ENCODE data around the gene PAQR7. TPM values are rescaled to one million over a fixed set of nuclear protein-coding genes. Genes with fewer than 3 reads are reported as not detected.
"Not testable (repeated sequence)": the region's sequence is repeated elsewhere in the genome, so short reads cannot be mapped to it uniquely, and the experiment has no call there.

Gene PAQR7
- total RNA-seq, 1 experiment from 2014 or later: 7.9 TPM

DNA sequence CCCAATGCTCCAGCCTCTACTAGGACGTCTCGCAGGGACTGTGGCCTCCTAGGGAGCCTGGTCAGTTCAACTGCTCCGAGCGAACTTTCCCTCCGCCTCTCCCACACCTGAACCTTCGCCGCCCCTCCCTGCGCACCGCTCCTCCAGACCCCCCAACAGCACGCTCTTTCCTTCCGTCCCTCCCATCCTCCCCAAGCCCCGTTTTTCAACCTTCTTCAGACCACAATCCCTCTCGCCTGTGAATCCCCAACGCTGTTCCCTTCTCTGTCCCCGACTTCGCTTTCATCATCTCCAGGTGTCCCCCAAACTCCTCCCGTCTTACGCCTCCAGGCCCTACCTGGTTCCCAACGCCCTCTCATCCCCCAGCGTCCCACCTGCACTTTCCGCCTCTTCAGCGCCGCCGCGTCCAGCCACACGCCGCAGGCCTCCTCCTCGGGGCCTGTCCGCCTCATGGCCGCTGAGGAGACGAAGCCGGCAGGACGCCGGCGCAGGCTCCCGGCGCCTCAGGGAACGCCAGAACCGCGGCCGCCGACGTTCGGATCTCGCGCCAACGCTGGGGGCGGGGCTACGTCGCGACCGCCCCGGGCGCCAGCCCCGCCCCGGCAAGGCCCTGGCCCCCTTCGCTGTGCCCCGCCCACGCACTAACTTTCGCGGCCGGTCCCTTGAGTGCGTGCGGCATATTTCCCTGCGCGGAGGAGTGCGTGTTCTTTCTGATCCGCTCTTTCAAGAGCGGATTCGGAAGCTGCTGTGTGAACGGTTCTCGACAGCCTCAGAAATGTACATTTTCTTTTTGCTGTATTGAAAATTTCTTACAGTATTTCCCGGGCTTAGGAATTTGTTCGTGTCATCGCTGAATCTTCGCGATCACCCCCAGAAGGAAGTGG lies 16.4 kb downstream of the PAQR7 start, which contains the start of gene AUNIP:
Gene AUNIP, minus strand, starts transcription at position 552 of the 884 bp plus-strand sequence. Its CDS starts 100 bp downstream, at position 452.
- DNase-seq: peak; percentile 98
- Histone ChIP-seq H3K36me3 (replicated peaks; ENCODE audit: control insufficient read depth, insufficient read depth, low read length) (no peaks in the 10 kb centered on the region; the same call in 1 of the 2 replicates), H3K27me3 (ENCODE audit: control insufficient read depth, insufficient read depth, low read length) (no peaks in the 10 kb centered on the region), H3K4me3 (ENCODE audit: insufficient read depth, low read depth, low read length) (peak within 1 kb of the TSS; percentile 53)

DNA sequence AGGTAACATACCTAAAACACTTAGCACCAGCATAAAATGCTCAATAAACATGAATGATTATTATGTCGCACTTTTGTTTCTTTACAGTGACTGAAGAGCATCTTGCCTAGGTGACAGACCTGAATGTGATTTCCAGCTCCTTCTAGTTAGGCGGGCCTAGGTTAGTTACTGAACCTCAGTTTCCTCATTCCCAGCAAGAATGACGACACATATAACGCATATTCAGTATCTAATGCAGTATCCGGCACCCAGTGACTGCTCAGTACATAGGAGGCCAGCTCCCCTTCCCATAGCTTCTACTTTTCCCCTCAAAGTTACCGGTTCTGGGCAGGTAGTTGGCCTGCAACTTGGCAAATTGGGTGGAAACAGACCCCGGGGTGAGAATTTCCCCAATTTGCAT lies 17.0 kb downstream of the PAQR7 start:
- Histone ChIP-seq H3K27me3 (ENCODE audit: control insufficient read depth, insufficient read depth, low read length) (no peaks in the 10 kb centered on the region), H3K4me3 (ENCODE audit: insufficient read depth, low read depth, low read length) (peak overlapping the region; percentile 53), H3K36me3 (replicated peaks; ENCODE audit: control insufficient read depth, insufficient read depth, low read length) (no peaks in the 10 kb centered on the region; the same call in 1 of the 2 replicates)
- DNase-seq: no peak

DNA sequence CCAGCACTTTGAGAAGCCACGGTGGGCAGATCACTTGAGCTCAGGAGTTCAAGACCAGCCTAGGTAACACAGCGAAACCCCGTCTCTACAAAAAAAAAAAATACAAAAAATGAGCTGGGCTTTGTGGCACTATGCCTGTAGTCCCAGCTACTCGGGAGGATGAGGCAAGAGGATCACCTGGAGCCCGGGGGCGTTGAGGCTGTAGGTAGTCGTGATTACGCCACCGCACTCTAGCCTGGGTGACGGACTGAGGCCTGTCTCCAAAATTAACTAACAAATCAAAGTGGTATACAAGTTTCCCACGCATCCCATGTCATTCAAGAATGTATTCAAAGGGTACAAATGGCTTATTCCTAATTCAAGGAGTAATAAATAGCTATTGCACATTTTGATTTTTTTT lies 18.7 kb downstream of the PAQR7 start:
- Histone ChIP-seq H3K27me3 (ENCODE audit: control insufficient read depth, insufficient read depth, low read length) (no peaks in the 10 kb centered on the region), H3K36me3 (replicated peaks; ENCODE audit: control insufficient read depth, insufficient read depth, low read length) (no peaks in the 10 kb centered on the region; the same call in 1 of the 2 replicates), H3K4me3 (ENCODE audit: insufficient read depth, low read depth, low read length) (no peak overlapping the region)
- DNase-seq: no peak

DNA sequence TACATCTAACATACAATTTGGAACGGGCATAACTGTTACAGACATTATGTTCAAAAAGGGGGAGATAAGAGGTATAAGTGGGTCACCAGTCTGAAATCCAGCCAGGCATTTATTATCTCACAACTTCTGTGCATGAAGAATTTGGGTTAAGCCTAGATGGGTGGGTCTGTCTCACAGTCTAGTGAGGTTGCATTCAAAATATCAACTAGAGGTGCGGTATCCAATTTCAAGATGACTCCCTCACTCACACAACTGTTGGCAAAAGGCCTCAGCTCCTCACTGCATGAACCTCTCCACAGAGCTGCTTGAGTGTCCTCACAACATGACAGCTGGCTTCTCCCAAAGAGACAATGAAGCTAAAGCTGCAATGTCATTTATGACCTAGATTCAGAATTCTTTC lies 21.0 kb downstream of the PAQR7 start:
- no peak for DNase-seq
- no peaks in the 10 kb centered on the region; the same call in 1 of the 2 replicates for H3K36me3 ChIP-seq (replicated peaks; ENCODE audit: control insufficient read depth, insufficient read depth, low read length)
- H3K4me3 ChIP-seq (ENCODE audit: insufficient read depth, low read depth, low read length): no peak overlapping the region

DNA sequence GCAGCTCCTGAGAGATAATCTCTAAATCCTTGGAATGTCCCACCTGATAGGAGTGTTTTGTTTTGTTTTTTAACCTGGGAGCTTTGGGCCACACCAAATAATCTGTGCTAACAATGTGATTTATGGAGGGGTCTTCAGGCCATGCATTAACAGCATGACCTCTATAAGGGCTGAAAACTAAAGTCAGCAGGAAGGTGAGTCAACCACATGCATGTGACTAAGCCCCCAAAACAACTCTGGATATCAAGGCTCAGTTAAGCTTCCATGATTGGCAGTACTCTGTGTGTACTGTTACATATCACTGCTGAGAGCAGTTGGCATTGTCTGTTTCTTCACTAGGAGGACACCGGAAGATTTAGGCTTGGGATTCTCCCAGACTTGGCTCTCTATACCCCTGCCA lies 27.0 kb downstream of the PAQR7 start:
- H3K4me3 ChIP-seq (ENCODE audit: insufficient read depth, low read depth, low read length): no peak overlapping the region

More for the DNA sequence above, 21.0 kb downstream of the PAQR7 start:
- no peaks in the 10 kb centered on the region for H3K27me3 ChIP-seq (ENCODE audit: control insufficient read depth, insufficient read depth, low read length)

DNA sequence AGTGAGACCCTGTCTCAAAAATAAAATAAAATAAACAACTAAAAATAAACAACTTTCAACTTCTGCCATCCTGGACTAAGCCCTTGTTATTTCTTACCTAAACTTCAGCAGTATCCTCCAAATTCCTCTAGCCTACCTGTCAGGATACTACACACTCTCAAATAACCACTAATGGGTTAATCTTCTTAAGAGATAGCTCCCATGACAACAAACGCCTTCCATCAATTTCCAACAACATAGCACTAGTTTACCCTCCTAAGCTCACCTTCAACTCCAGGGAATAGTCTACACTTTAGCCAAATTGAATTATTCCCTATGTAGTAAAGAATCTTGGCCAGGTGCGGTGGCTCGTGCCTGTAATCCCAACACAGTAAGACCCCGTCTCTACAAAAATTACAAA lies 27.6 kb downstream of the PAQR7 start:
- Histone ChIP-seq H3K36me3 (replicated peaks; ENCODE audit: control insufficient read depth, insufficient read depth, low read length) (no peaks in the 10 kb centered on the region), H3K27me3 (ENCODE audit: control insufficient read depth, insufficient read depth, low read length) (no peaks in the 10 kb centered on the region), H3K4me3 (ENCODE audit: insufficient read depth, low read depth, low read length) (no peak overlapping the region)
- DNase-seq: no peak

More for the DNA sequence above, 27.0 kb downstream of the PAQR7 start:
- Histone ChIP-seq H3K27me3 (ENCODE audit: control insufficient read depth, insufficient read depth, low read length) (no peaks in the 10 kb centered on the region), H3K36me3 (replicated peaks; ENCODE audit: control insufficient read depth, insufficient read depth, low read length) (no peaks in the 10 kb centered on the region)
- no peak for DNase-seq

DNA sequence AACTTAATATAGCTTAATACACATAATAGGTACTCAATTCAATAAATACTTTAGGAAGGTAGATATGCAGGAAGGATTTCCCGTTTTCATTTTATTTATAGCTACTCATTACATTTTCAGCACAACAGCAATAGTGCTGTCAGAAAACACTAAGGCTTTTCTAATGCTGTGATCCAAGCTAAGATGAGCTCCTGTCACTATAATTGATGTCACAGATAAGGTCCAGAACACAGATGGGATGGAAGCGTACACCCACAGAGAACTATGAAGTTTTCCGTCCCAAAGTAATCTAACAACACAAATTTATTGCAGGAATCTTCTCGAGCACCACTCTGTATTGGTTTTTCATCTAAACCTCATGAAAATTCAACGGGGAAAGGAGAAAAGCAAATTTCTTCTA lies 29.8 kb downstream of the PAQR7 start:
- no peaks in the 10 kb centered on the region for H3K36me3 ChIP-seq (replicated peaks; ENCODE audit: control insufficient read depth, insufficient read depth, low read length)
- DNase-seq: no peak
- no peak overlapping the region for H3K4me3 ChIP-seq (ENCODE audit: insufficient read depth, low read depth, low read length)
- no peaks in the 10 kb centered on the region for H3K27me3 ChIP-seq (ENCODE audit: control insufficient read depth, insufficient read depth, low read length)

DNA sequence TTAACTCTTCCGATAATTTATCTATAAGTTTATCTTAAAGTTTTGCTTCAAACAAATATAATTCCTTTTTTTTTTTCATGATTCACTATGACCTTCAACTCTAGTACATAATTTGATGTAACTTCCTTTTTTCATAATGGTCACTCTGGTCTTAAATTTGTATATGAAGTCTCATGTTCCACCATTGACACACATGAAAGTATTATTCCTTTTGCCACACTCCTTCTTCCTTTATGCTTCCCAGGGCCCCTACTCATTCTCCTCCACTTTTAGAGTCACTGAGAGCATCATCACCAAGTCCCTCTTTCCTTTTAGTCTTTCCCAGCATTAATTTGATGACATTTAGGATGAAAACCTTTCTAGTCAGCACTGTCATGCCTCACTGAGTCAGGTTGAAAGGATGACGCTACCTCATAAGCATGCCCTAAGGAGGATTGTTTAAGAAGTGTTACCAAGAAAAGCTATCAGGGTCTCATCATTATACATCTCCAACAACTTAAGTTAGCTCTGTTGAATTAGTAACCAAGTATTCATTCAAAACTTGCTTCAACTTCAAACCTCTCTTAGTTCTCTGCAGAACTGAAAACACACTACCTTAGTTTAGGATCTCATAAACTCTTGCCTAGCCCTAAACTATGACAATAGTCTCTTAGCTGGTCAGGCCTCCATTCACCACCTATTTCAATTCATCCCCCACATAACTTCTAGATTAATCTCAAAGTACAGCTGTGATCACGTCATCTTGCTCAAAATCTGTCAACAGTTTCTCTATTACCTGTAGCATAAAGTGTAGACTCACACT lies 30.8 kb downstream of the PAQR7 start:
- no peak for DNase-seq
- Histone ChIP-seq H3K36me3 (replicated peaks; ENCODE audit: control insufficient read depth, insufficient read depth, low read length) (no peaks in the 10 kb centered on the region), H3K4me3 (ENCODE audit: insufficient read depth, low read depth, low read length) (no peak overlapping the region), H3K27me3 (ENCODE audit: control insufficient read depth, insufficient read depth, low read length) (no peaks in the 10 kb centered on the region)

DNA sequence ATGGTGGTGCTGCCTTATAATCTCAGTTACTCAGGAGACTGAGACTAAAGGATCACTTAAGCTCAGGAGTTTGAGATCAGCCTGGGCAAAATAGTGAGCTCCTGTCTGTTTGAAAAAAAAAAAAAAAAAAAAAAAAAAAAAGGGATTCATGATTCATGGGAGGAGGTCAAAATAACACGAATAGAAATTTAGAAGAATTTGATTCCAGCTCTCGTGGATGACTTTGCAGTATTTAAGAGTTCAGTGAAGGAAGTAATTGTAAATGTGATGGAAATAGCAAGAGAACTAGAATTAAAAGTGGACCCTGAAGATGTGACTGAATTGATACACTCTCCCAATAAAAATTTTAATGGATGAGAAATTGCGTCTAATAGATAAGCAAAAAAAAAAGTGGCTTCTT lies 32.0 kb downstream of the PAQR7 start:
- H3K36me3 ChIP-seq (replicated peaks; ENCODE audit: control insufficient read depth, insufficient read depth, low read length): no peaks in the 10 kb centered on the region
- no peak overlapping the region for H3K4me3 ChIP-seq (ENCODE audit: insufficient read depth, low read depth, low read length)

DNA sequence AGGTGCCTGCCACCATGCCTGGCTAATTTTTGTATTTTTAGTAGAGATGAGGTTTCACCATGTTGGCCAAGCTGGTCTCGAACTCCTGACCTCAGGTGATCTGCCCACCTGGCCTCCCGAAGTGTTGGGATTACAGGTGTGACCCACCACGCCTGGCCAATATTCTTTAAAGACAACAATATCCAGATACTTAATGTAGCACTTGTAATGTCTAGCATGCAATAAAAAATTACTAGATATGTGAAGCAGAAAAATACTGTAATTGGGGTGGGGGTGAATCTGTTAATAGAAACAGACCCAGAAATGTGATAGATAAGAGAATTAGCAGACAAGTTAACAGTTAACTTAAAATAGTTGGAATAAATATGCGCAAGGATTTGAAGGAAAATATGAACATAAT lies 35.7 kb downstream of the PAQR7 start:
- DNase-seq; H3K4me3 ChIP-seq (ENCODE audit: insufficient read depth, low read depth, low read length); H3K27me3 ChIP-seq (ENCODE audit: control insufficient read depth, insufficient read depth, low read length): not testable (repeated sequence)
- H3K36me3 ChIP-seq (replicated peaks; ENCODE audit: control insufficient read depth, insufficient read depth, low read length): peaks cover 13% of the 10 kb centered on the region

More for the DNA sequence above, 32.0 kb downstream of the PAQR7 start:
- H3K27me3 ChIP-seq (ENCODE audit: control insufficient read depth, insufficient read depth, low read length): no peaks in the 10 kb centered on the region
- DNase-seq: no peak

DNA sequence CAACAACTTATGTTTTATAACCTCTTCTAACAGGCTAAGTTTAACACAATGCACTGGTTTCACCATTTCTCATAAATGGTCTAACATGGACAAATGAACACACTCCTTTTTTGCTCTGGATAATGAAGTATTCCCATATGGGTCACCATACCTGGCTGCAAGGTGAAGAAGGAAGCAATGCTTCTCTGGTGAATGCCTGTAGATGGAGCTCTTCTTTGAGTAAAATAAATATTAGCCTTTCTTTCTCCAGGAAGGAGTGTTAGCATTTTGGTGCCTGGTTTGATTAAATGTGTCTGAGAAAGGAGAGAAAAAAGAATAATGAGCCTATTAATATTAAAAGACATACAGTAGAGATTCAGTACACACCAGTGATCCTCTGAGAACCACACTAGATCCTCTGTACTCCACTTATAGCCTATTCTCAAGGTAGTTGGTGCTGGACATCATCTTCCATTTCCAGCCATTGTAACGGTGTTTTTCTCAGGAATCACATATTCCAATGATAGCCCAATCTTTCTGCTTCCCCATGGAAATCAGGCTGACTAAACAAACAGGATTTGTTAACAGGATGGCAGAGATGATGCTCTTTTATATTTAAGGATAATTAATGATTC lies 38.1 kb downstream of the PAQR7 start:
- Histone ChIP-seq H3K4me3 (ENCODE audit: insufficient read depth, low read depth, low read length) (no peak overlapping the region), H3K36me3 (replicated peaks; ENCODE audit: control insufficient read depth, insufficient read depth, low read length) (peaks cover 21% of the 10 kb centered on the region), H3K27me3 (ENCODE audit: control insufficient read depth, insufficient read depth, low read length) (no peaks in the 10 kb centered on the region)
- peak; percentile 54 for DNase-seq

DNA sequence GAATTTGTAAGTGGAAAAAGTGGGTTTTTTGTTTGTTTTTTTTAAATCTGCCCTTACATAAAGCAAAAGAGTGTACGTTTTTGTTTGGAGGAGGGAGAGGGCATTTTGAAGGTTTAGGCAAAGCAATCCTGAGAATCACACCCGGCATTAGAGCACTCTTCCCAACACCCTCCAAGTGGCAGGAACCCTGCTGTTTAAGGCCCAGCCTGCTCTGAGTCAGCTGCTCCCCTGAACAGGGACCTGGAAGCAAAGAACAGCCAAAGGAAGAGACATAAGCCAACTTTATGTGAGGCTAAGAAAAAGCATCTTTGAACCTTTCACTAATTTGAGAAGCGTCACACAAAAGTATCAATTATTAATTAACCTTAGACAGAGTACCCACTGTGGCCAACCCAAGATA lies 38.8 kb downstream of the PAQR7 start:
- peaks cover 27% of the 10 kb centered on the region for H3K36me3 ChIP-seq (replicated peaks; ENCODE audit: control insufficient read depth, insufficient read depth, low read length)
- DNase-seq: no peak
- H3K27me3 ChIP-seq (ENCODE audit: control insufficient read depth, insufficient read depth, low read length): no peaks in the 10 kb centered on the region
- no peak overlapping the region for H3K4me3 ChIP-seq (ENCODE audit: insufficient read depth, low read depth, low read length)

DNA sequence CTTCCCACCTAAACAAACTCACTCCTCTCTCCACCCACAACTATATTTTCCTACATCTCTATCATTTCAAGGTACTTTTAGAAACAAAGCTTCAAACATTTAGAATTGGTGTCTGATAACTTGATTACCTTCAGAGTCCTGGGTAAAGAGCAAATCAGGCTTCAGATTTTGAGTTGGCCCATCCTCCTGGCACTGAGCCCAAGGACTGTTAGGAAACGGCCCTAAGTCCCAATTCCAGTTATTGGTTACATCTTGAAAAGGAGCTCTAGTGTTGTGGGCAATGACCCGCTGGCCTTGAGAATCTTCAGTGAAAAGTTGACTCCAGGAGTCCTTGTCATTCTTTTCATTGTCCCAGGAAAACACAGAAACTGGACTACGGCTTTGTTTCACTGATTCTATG lies 40.6 kb downstream of the PAQR7 start:
- H3K36me3 ChIP-seq (replicated peaks; ENCODE audit: control insufficient read depth, insufficient read depth, low read length): peaks cover 43% of the 10 kb centered on the region
- no peak overlapping the region for H3K4me3 ChIP-seq (ENCODE audit: insufficient read depth, low read depth, low read length)
- no peaks in the 10 kb centered on the region for H3K27me3 ChIP-seq (ENCODE audit: control insufficient read depth, insufficient read depth, low read length)
- DNase-seq: no peak

DNA sequence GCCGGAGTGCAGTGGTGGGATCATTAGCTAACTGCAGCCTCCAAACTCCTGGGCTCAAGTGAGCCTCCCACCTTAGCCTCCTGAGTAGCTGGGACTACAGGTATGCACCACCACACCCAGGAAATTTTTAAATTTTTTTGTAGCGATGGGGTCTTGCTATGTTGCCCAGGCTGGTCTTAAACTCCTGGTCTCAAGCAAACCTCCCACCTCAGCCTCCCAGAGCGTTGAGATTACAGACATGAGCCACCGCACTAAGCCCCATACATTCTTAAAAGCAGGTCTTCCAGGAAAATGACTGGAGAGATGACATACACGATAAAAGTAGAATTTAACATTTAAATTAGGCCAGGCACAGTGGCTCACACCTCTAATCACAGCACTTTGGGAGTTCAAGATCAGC lies 42.4 kb downstream of the PAQR7 start:
- Histone ChIP-seq H3K36me3 (replicated peaks; ENCODE audit: control insufficient read depth, insufficient read depth, low read length) (peaks cover 53% of the 10 kb centered on the region), H3K4me3 (ENCODE audit: insufficient read depth, low read depth, low read length) (no peak overlapping the region), H3K27me3 (ENCODE audit: control insufficient read depth, insufficient read depth, low read length) (no peaks in the 10 kb centered on the region)
- DNase-seq: no peak
